Ectodermal cell (in vitro differentiated cells): ENCODE results near the gene HSPB7.
"Not testable (repeated sequence)": the region's sequence is repeated elsewhere in the genome, so short reads cannot be mapped to it uniquely, and the experiment has no call there.

ENCODE experiments used
- H3K27ac ChIP-seq: 2 replicates; pipeline ENCODE4 v1.7.0; 2013; ENCODE audit warnings: mild to moderate bottlenecking, low read depth, low read length; ENCODE audit not compliant: insufficient read depth, poor library complexity, severe bottlenecking
- H3K27me3 ChIP-seq: 2 replicates; pipeline ENCODE4 v1.7.0; 2013; ENCODE audit warnings: mild to moderate bottlenecking, low read length; ENCODE audit not compliant: insufficient read depth, control insufficient read depth, poor library complexity, severe bottlenecking
- H3K36me3 ChIP-seq: one replicate; pipeline ENCODE4 v1.7.0; 2013; ENCODE audit warnings: low read length; ENCODE audit not compliant: control insufficient read depth, insufficient read depth
- H3K4me1 ChIP-seq: one replicate; pipeline ENCODE4 v1.7.0; 2013; ENCODE audit warnings: low read length; ENCODE audit not compliant: control insufficient read depth, insufficient read depth
- H3K4me3 ChIP-seq: 2 replicates; pipeline ENCODE4 v1.7.0; 2013; ENCODE audit warnings: low read depth, low read length, control low read depth; ENCODE audit not compliant: insufficient read depth
- H3K9me3 ChIP-seq: 2 replicates; pipeline ENCODE4 v1.7.0; 2013; ENCODE audit warnings: mild to moderate bottlenecking, low read length, moderate library complexity; ENCODE audit not compliant: control insufficient read depth
- WGBS, 2 experiments: methylation state at CpG; one replicate each; pipeline ENCODE4 v1.1.7; 2013; ENCODE audit warnings: missing lambda C conversion rate in 2 of 2; 5-methylcytosine and 5-hydroxymethylcytosine counted together

Gene HSPB7

DNA sequence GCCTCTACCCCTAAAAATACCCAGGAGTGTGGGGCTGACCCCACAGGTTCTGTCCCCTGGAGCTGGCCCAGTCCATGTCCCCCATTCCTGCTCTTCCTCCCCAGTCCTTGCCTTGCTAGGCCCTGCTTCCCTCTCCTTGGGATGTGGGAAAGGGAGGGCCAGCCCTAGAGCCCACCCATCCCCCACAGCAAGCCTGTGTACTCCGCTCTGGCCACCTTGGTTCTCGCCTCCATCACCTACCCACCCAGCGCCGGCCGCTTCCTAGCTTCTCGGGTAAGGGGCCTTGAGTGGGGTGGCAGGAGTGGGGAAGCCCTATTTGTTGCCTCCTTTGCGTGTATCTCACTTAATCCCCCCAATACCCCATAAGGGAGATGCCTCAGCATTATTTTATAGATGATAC lies 32.5 kb upstream of the HSPB7 start:
- peaks cover 4% of the 10 kb centered on the region for H3K27me3 ChIP-seq
- peaks cover 15% of the 10 kb centered on the region for H3K4me1 ChIP-seq
- H3K4me3 ChIP-seq: no peak overlapping the region
- no peak overlapping the region for H3K27ac ChIP-seq
- no peaks in the 10 kb centered on the region for H3K36me3 ChIP-seq
- 69 to 73% methylated on average over 7 of the region's 7 CpGs for WGBS, 2 experiments
- no peaks in the 10 kb centered on the region for H3K9me3 ChIP-seq

DNA sequence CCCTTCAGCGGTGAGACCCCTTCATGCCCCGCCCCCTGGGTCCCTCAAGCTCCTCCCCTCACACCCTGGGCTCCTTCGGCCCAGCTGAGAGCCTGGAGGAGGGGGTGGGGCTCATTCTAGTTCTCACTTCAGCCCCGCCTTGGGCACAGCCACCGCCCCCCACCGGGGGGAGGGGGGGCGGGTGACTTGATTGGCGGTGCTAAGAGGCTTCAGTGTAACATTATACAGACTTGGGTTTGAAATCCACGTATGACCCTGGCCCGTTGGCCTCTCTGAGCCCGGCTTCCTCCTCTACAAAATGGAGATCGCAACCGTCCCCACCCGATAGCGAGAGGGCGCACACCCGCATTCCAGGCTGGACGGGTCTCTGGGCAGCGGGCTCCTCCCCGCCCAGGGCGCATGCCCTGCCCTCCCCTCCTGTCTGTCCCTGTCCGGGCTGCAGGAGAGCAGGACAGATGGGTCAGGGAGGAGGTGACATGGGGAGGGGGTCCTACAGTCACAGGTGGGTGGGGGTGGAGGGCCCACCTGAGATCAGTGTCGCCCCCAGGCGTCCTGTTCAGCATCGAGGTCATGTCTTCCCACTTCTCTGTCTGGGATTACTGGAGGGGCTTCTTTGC lies 30.8 kb upstream of the HSPB7 start:
- Histone ChIP-seq H3K36me3 (no peaks in the 10 kb centered on the region), H3K4me3 (peak overlapping the region; percentile 49), H3K4me1 (peaks cover 15% of the 10 kb centered on the region), H3K27ac (peak overlapping the region; percentile 44), H3K27me3 (peaks cover 4% of the 10 kb centered on the region), H3K9me3 (no peaks in the 10 kb centered on the region)
- WGBS, 2 experiments: 3 to 4% methylated on average over 25 of the region's 25 CpGs

DNA sequence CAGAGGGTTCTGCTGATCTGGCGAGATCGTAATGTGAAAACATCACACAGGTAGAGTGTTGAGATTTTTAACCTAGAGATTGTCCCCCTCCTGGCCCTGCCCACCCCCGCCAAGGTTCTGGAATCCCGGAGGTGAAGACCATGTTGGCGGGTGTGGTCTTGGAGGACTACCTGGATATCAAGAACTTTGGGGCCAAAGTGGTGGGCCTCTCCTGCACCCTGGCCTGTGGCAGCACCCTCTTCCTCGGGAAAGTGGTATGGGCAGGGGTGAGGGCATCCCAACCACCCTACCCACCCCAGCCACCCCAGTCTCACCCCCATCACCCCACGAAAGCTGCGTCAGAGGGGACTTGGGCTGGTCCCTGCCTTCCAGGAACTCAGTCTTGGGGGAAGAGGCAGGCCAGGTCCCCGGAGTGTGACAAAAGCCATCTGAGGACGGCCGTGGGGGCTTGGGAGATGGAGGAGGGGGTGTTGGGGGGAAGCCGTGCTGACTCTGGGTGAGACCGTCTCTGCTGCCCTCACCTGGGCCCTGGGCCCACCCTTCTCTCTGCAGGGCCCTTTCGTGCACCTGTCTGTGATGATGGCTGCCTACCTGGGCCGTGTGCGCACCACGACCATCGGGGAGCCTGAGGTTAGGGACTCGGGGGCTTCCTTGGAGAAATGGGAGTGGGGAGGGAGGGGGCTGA lies 30.1 kb upstream of the HSPB7 start:
- Histone ChIP-seq H3K27ac (no peak overlapping the region), H3K36me3 (no peaks in the 10 kb centered on the region), H3K4me3 (no peak overlapping the region), H3K9me3 (no peaks in the 10 kb centered on the region), H3K27me3 (peaks cover 4% of the 10 kb centered on the region), H3K4me1 (peaks cover 15% of the 10 kb centered on the region)
- WGBS, 2 experiments: 62 to 73% methylated on average over 15 to 18 of the region's 19 CpGs

DNA sequence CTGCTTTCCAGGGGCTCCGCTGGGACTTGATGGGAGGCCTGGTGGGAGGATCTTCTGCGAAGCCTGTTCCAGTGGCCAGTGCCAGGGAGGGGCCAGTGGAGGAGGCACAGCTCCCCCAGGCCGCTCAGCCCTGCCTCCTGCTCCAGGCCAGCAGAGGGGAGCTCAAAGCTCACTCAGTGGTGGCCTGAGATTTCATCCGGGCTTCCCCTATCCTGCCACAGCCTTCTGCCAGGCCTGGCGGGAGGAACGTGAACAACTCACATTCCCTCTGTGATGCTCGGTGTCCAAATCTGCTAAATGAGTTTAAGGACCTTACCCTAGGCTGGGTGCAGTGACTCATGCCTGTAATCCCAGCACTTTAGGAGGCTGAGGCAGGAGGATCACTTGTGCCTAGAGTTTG lies 29.0 kb upstream of the HSPB7 start:
- Histone ChIP-seq H3K4me3 (no peak overlapping the region), H3K27me3 (peaks cover 4% of the 10 kb centered on the region), H3K27ac (no peak overlapping the region), H3K36me3 (no peaks in the 10 kb centered on the region), H3K9me3 (no peaks in the 10 kb centered on the region), H3K4me1 (peaks cover 15% of the 10 kb centered on the region)
- 75 to 77% methylated on average over 7 of the region's 7 CpGs for WGBS, 2 experiments

DNA sequence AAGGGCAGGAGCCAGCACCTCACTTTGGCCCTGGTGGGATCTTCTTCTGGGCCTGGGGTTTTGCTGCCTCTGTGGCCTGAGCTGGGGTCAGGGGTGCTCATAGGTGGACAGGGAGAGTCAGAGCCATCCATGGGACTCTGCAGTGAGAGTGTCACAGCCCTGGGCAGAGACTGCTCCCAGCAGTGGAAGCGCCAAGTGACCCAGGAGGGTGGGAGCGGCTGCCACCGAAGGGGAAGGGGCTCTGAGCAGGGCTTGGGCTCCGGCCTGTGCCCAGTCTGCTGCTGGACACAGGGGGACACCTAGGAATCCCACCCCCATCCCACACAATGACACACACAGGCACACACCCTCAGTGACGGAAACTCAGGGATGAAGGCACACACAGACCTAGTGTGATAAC lies 26.1 kb upstream of the HSPB7 start:
- H3K27ac ChIP-seq: no peak overlapping the region
- H3K4me3 ChIP-seq: no peak overlapping the region
- WGBS, 2 experiments: 92 to 94% methylated on average over 5 of the region's 5 CpGs
- H3K4me1 ChIP-seq: peaks cover 2% of the 10 kb centered on the region
- no peaks in the 10 kb centered on the region for H3K9me3 ChIP-seq
- H3K27me3 ChIP-seq: peaks cover 4% of the 10 kb centered on the region
- H3K36me3 ChIP-seq: no peaks in the 10 kb centered on the region

DNA sequence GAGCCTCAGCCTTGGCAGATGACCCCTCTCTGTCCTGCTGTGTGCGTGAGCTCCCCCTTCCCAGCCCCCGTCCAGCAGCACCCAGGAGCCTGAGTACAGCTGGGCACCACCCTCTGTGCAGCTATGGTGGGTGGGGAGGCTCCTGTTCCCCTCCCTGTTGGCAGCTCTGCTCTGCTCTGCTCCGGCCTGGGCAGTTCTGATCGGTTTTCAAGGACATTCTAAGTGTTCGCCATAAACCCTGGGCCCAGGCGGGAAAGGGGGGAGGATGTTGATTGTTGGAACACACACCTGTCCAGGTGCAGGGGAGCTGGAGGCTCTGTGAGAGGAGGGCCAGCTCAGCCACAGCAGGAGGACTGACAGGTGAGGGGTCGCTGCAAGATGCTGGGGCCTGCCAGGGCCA lies 25.7 kb upstream of the HSPB7 start, which contains the start of gene CLCNKB:
Gene CLCNKB (plus strand): TSS at position 262 of the 400 bp plus-strand sequence. CDS start 711 bp downstream, outside the sequence.
- H3K9me3 ChIP-seq: no peaks in the 10 kb centered on the region
- 88 to 92% methylated on average over 7 of the region's 7 CpGs for WGBS, 2 experiments
- H3K36me3 ChIP-seq: no peaks in the 10 kb centered on the region
- no peak within 1 kb of the TSS for H3K27ac ChIP-seq
- no peaks in the 10 kb centered on the region for H3K4me1 ChIP-seq
- H3K4me3 ChIP-seq: no peak within 1 kb of the TSS
- H3K27me3 ChIP-seq: peaks cover 4% of the 10 kb centered on the region

DNA sequence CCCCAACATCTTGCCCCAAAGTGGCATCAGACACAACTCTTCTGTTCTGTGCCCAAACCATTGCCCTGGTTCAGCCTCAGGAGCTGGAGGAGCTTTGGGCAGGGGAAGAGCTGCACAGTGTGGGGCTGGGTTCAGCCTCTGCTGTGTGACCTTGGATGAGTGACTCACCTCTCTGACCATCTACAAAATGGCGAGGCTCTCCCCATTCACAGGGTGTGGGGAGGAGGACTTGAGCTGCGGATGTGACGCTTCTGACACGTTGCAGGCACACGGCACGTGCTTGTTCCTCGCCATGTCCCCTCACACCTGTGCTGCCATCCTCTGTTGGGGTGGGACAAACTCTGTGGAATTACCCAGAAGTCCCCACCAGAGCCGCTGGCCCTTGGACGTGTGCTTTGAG lies 24.8 kb upstream of the HSPB7 start:
- not testable (repeated sequence) for H3K27me3 ChIP-seq, H3K4me3 ChIP-seq, H3K4me1 ChIP-seq, H3K9me3 ChIP-seq, H3K27ac ChIP-seq, H3K36me3 ChIP-seq
- 88 to 90% methylated on average over 8 to 9 of the region's 9 CpGs for WGBS, 2 experiments

DNA sequence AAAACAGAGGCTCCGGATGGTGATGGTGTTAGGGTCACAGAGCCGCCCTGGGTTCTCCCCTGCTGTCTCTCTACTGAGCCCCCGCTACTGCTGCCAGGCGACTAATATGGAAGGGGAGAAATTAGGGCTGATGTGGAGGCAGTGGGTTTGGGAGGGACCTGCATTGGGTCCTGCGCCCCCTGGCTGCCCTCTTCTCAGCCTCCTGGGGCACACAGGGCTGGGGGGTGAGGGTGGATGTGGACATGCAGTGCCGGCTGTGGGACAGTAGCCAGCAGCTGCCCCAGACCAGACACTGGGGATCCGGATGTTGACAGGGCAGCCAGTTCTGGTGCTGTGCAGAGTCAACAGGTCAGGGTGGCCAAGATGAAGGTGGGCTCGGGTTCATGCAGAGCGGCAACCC lies 24.3 kb upstream of the HSPB7 start:
- H3K4me3 ChIP-seq: no peak overlapping the region
- H3K4me1 ChIP-seq: no peaks in the 10 kb centered on the region
- no peaks in the 10 kb centered on the region for H3K27me3 ChIP-seq
- no peaks in the 10 kb centered on the region for H3K36me3 ChIP-seq
- no peak overlapping the region for H3K27ac ChIP-seq
- no peaks in the 10 kb centered on the region for H3K9me3 ChIP-seq
- 90 to 92% methylated on average over 9 of the region's 9 CpGs for WGBS, 2 experiments

DNA sequence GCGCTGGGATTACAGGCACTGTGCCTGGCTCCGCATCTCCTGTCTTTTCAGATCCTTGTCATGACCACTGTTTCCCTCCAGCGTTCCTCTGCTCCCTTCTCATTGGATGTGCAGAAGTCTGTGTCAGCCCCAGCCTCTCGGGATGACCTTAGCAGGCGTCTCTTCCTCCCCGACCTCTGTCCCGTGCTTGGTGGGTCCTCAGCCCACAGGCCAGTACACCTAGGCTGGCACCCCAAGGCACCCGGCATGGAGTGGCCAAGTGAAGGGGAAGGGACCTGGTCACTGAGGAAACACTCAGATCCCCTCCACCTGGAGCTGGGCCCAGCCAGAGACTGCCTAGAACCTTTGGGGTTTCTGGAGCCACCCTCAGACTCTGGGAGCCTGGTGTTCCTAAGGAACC lies 23.4 kb upstream of the HSPB7 start:
- Histone ChIP-seq H3K4me1 (no peaks in the 10 kb centered on the region), H3K27me3 (no peaks in the 10 kb centered on the region), H3K4me3 (no peak overlapping the region), H3K9me3 (no peaks in the 10 kb centered on the region), H3K36me3 (no peaks in the 10 kb centered on the region), H3K27ac (no peak overlapping the region)
- 87 to 88% methylated on average over 8 of the region's 8 CpGs for WGBS, 2 experiments

DNA sequence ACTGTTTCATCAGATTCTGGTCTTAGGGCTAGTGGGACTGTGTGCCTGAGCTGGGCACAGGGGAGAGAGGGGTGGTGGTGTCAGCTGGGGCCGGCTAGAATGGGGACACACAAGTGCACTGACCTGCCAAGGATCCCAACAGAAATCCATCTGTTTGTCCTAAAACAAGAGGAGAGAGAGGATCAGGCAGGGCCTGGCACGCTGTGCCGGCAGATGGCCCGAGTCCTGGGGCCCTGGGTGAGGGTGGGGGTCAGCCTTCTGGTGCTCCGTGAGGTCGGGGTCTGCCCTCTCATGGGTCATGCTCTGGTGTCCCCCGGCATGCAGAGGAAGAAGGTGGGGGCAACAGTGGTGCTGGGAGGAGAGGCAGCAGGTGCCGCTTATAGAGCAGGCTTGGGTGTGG lies 22.0 kb upstream of the HSPB7 start:
- H3K27ac ChIP-seq, H3K4me3 ChIP-seq, H3K9me3 ChIP-seq, H3K4me1 ChIP-seq, H3K36me3 ChIP-seq, H3K27me3 ChIP-seq: not testable (repeated sequence)
- 88 to 89% methylated on average over 8 of the region's 8 CpGs for WGBS, 2 experiments
